Measurements from ENCODE around the gene UGT1A10.

UGT1A10 gene

GRCh38 chr2:233807215-233807865, 171.1 kb downstream of the UGT1A10 start:
- Mint-ChIP-seq H3K27ac (no peak overlapping the region), H3K36me3 (ENCODE audit: insufficient read depth) (no peaks in the 10 kb centered on the region), H3K4me1 (ENCODE audit: low read depth in 2 of 2) (no peaks in the 10 kb centered on the region), H3K9me3 (no peaks in the 10 kb centered on the region), H3K27me3 (peaks cover 56 to 80% of the 10 kb centered on the region in 2 donors), H3K4me3 (no peak overlapping the region)
- ATAC-seq (replicated peaks) (no peak), DNase-seq (no peak)

- ATAC-seq (replicated peaks) (no peak), DNase-seq (no peak)
- no peak overlapping the region for H3K27ac Mint-ChIP-seq
- no peak overlapping the region for H3K4me3 Mint-ChIP-seq
- H3K36me3 Mint-ChIP-seq (ENCODE audit: insufficient read depth) = no peaks in the 10 kb centered on the region
- H3K27me3 Mint-ChIP-seq = peaks cover 56 to 79% of the 10 kb centered on the region in 2 donors
- H3K4me1 Mint-ChIP-seq (ENCODE audit: low read depth in 2 of 2) = no peaks in the 10 kb centered on the region
- H3K9me3 Mint-ChIP-seq = no peaks in the 10 kb centered on the region
Observed at GRCh38 chr2:233807966-233808935, 172.0 kb downstream of the UGT1A10 start.

GRCh38 chr2:233810385-233810784, 174.1 kb downstream of the UGT1A10 start:
- no peaks in the 10 kb centered on the region for H3K9me3 Mint-ChIP-seq
- DNase-seq (no peak), ATAC-seq (replicated peaks) (no peak)
- H3K4me3 Mint-ChIP-seq = no peak overlapping the region
- no peak overlapping the region for H3K27ac Mint-ChIP-seq
- peaks cover 39 to 68% of the 10 kb centered on the region in 2 donors for H3K27me3 Mint-ChIP-seq
- no peaks in the 10 kb centered on the region for H3K4me1 Mint-ChIP-seq (ENCODE audit: low read depth in 2 of 2)
- no peaks in the 10 kb centered on the region for H3K36me3 Mint-ChIP-seq (ENCODE audit: insufficient read depth)

- H3K4me1 Mint-ChIP-seq (ENCODE audit: low read depth in 2 of 2) = no peaks in the 10 kb centered on the region
- no peak for DNase-seq
- H3K9me3 Mint-ChIP-seq = no peaks in the 10 kb centered on the region
- ATAC-seq (replicated peaks) = no peak
- no peak overlapping the region for H3K4me3 Mint-ChIP-seq
- no peaks in the 10 kb centered on the region for H3K36me3 Mint-ChIP-seq (ENCODE audit: insufficient read depth)
- H3K27ac Mint-ChIP-seq = no peak overlapping the region
- peaks cover 45 to 69% of the 10 kb centered on the region in 2 donors for H3K27me3 Mint-ChIP-seq
Observed at GRCh38 chr2:233811087-233811486, 174.8 kb downstream of the UGT1A10 start.

- Mint-ChIP-seq H3K27ac (no peak overlapping the region), H3K36me3 (ENCODE audit: insufficient read depth) (no peaks in the 10 kb centered on the region), H3K9me3 (no peaks in the 10 kb centered on the region)
Observed at GRCh38 chr2:233811732-233812131, 175.5 kb downstream of the UGT1A10 start.

GRCh38 chr2:233813236-233814055, 177.2 kb downstream of the UGT1A10 start:
- no peak overlapping the region for H3K4me3 Mint-ChIP-seq
- H3K27ac Mint-ChIP-seq = no peak overlapping the region
- no peaks in the 10 kb centered on the region for H3K9me3 Mint-ChIP-seq
- ATAC-seq (replicated peaks) (no peak), DNase-seq (no peak)
- H3K4me1 Mint-ChIP-seq (ENCODE audit: low read depth in 2 of 2) = peaks cover 3 to 4% of the 10 kb centered on the region in 2 donors
- H3K36me3 Mint-ChIP-seq (ENCODE audit: insufficient read depth) = no peaks in the 10 kb centered on the region
- peaks cover 60 to 82% of the 10 kb centered on the region in 2 donors for H3K27me3 Mint-ChIP-seq

More at GRCh38 chr2:233811732-233812131, 175.5 kb downstream of the UGT1A10 start:
- DNase-seq (no peak), ATAC-seq (replicated peaks) (no peak)
- peaks cover 51 to 76% of the 10 kb centered on the region in 2 donors for H3K27me3 Mint-ChIP-seq
- no peaks in the 10 kb centered on the region for H3K4me1 Mint-ChIP-seq (ENCODE audit: low read depth in 2 of 2)
- H3K4me3 Mint-ChIP-seq = no peak overlapping the region

GRCh38 chr2:233814056-233814835, 178.0 kb downstream of the UGT1A10 start:
- no peak for DNase-seq
- Mint-ChIP-seq H3K9me3 (no peaks in the 10 kb centered on the region), H3K27ac (no peak overlapping the region), H3K27me3 (peaks cover 57 to 82% of the 10 kb centered on the region in 2 donors), H3K4me3 (no peak overlapping the region), H3K36me3 (ENCODE audit: insufficient read depth) (no peaks in the 10 kb centered on the region), H3K4me1 (ENCODE audit: low read depth in 2 of 2) (peaks cover 3 to 4% of the 10 kb centered on the region in 2 donors)
- no peak for ATAC-seq (replicated peaks)

- H3K27me3 Mint-ChIP-seq = peaks cover 59 to 82% of the 10 kb centered on the region in 2 donors
- DNase-seq (no peak), ATAC-seq (replicated peaks) (no peak)
- H3K27ac Mint-ChIP-seq = no peak overlapping the region
- H3K4me3 Mint-ChIP-seq = no peak overlapping the region
- no peaks in the 10 kb centered on the region for H3K36me3 Mint-ChIP-seq (ENCODE audit: insufficient read depth)
- H3K4me1 Mint-ChIP-seq (ENCODE audit: low read depth in 2 of 2) = peaks cover 3 to 4% of the 10 kb centered on the region in 2 donors
- H3K9me3 Mint-ChIP-seq = no peaks in the 10 kb centered on the region
Observed at GRCh38 chr2:233815861-233816260, 179.6 kb downstream of the UGT1A10 start.

- Mint-ChIP-seq H3K9me3 (no peaks in the 10 kb centered on the region), H3K4me1 (ENCODE audit: low read depth in 2 of 2) (peaks cover 3 to 4% of the 10 kb centered on the region in 2 donors), H3K27ac (no peak overlapping the region), H3K27me3 (peaks cover 54 to 82% of the 10 kb centered on the region in 2 donors), H3K36me3 (ENCODE audit: insufficient read depth) (no peaks in the 10 kb centered on the region), H3K4me3 (no peak overlapping the region)
- no peak for ATAC-seq (replicated peaks)
- no peak for DNase-seq
Observed at GRCh38 chr2:233816334-233816733, 180.1 kb downstream of the UGT1A10 start.

- peaks cover 52 to 82% of the 10 kb centered on the region in 2 donors for H3K27me3 Mint-ChIP-seq
- DNase-seq (no peak), ATAC-seq (replicated peaks) (no peak)
- no peaks in the 10 kb centered on the region for H3K9me3 Mint-ChIP-seq
- H3K36me3 Mint-ChIP-seq (ENCODE audit: insufficient read depth) = no peaks in the 10 kb centered on the region
- H3K27ac Mint-ChIP-seq = peak overlapping the region in 1 of 2 donors; percentile 60
- peaks cover 3 to 4% of the 10 kb centered on the region in 2 donors for H3K4me1 Mint-ChIP-seq (ENCODE audit: low read depth in 2 of 2)
- H3K4me3 Mint-ChIP-seq = no peak overlapping the region
Observed at GRCh38 chr2:233816771-233817170, 180.5 kb downstream of the UGT1A10 start.

GRCh38 chr2:233817361-233817911, 181.2 kb downstream of the UGT1A10 start:
- DNase-seq (no peak), ATAC-seq (replicated peaks) (no peak)
- Mint-ChIP-seq H3K27ac (peak overlapping the region in 1 of 2 donors; percentile 60), H3K27me3 (peaks cover 52 to 78% of the 10 kb centered on the region in 2 donors), H3K4me3 (no peak overlapping the region), H3K4me1 (ENCODE audit: low read depth in 2 of 2) (peaks cover 3 to 4% of the 10 kb centered on the region in 2 donors), H3K36me3 (ENCODE audit: insufficient read depth) (no peaks in the 10 kb centered on the region), H3K9me3 (no peaks in the 10 kb centered on the region)

- Mint-ChIP-seq H3K4me3 (no peak overlapping the region), H3K4me1 (ENCODE audit: low read depth in 2 of 2) (peaks cover 3 to 4% of the 10 kb centered on the region in 2 donors), H3K27me3 (peaks cover 47 to 78% of the 10 kb centered on the region in 2 donors), H3K9me3 (no peaks in the 10 kb centered on the region), H3K27ac (no peak overlapping the region), H3K36me3 (ENCODE audit: insufficient read depth) (no peaks in the 10 kb centered on the region)
- DNase-seq = no peak
- no peak for ATAC-seq (replicated peaks)
Observed at GRCh38 chr2:233817995-233818638, 181.9 kb downstream of the UGT1A10 start.

Measured in effector memory CD8-positive, alpha-beta T cell (primary cell).